IgD-negative memory B cell (primary cell): Measurements from ENCODE around the gene GNAO1. TPM values are rescaled to one million over a fixed set of nuclear protein-coding genes. Genes with fewer than 3 reads are reported as not detected.

ENCODE experiments used
- H3K27ac Mint-ChIP-seq, 3 donors: one replicate each; pipeline ENCODE4 v1.8.0; 2020 to 2022; ENCODE audit warnings: mild to moderate bottlenecking in 3 of 3, mixed read lengths in 3 of 3, moderate library complexity in 1 of 3
- H3K27me3 Mint-ChIP-seq: one replicate; pipeline ENCODE4 v1.8.0; 2021; ENCODE audit warnings: mixed read lengths
- H3K36me3 Mint-ChIP-seq: one replicate; pipeline ENCODE4 v1.8.0; 2020; ENCODE audit warnings: mild to moderate bottlenecking, mixed read lengths
- H3K4me1 Mint-ChIP-seq, 3 donors: one replicate each; pipeline ENCODE4 v1.8.0; 2020 to 2022; ENCODE audit warnings: mixed read lengths in 3 of 3, mild to moderate bottlenecking in 1 of 3
- H3K4me3 Mint-ChIP-seq, 4 donors: one replicate each; pipeline ENCODE4 v1.8.0; 2020 to 2022; ENCODE audit warnings: mild to moderate bottlenecking in 4 of 4, mixed read lengths in 4 of 4, moderate library complexity in 3 of 4
- H3K9me3 Mint-ChIP-seq, 3 donors: one replicate each; pipeline ENCODE4 v1.8.0; 2020 to 2021; ENCODE audit warnings: mixed read lengths in 3 of 3, mild to moderate bottlenecking in 1 of 3
- polyA plus RNA-seq: library from polyadenylated mRNA; unstranded; fragments of 300-500 nt; fragmentation: Illumina TruSeq; gene quantifications from one replicate; pipeline ENCODE4 v1.2.3, GENCODE V29; 2021

The GNAO1 gene
- polyA plus RNA-seq, 1 donor from 2014 or later = 0.58 TPM

- no peak overlapping the region for H3K4me3 Mint-ChIP-seq
- H3K4me1 Mint-ChIP-seq = peaks cover 1 to 5% (median 3%) of the 10 kb centered on the region in 3 donors
- no peaks in the 10 kb centered on the region for H3K36me3 Mint-ChIP-seq
- no peak overlapping the region for H3K27ac Mint-ChIP-seq
- peaks cover 10% of the 10 kb centered on the region for H3K27me3 Mint-ChIP-seq
- H3K9me3 Mint-ChIP-seq = no peaks in the 10 kb centered on the region
Observed at GRCh38 chr16:56295059-56295665, 103.9 kb downstream of the GNAO1 start.

GRCh38 chr16:56295739-56296527 lies 104.6 kb downstream of the GNAO1 start:
- Mint-ChIP-seq H3K27me3 (peaks cover 10% of the 10 kb centered on the region), H3K27ac (no peak overlapping the region), H3K9me3 (no peaks in the 10 kb centered on the region), H3K4me1 (peaks cover 1 to 5% (median 3%) of the 10 kb centered on the region in 3 donors), H3K36me3 (no peaks in the 10 kb centered on the region), H3K4me3 (no peak overlapping the region)

GRCh38 chr16:56297684-56298083 lies 106.4 kb downstream of the GNAO1 start:
- Mint-ChIP-seq H3K9me3 (no peaks in the 10 kb centered on the region), H3K27me3 (peaks cover 10% of the 10 kb centered on the region), H3K4me1 (peaks cover 1 to 5% (median 3%) of the 10 kb centered on the region in 3 donors), H3K27ac (no peak overlapping the region), H3K4me3 (no peak overlapping the region), H3K36me3 (no peaks in the 10 kb centered on the region)

- Mint-ChIP-seq H3K4me1 (peaks cover 1 to 5% (median 3%) of the 10 kb centered on the region in 3 donors), H3K9me3 (no peaks in the 10 kb centered on the region), H3K4me3 (no peak overlapping the region), H3K27me3 (peaks cover 10% of the 10 kb centered on the region), H3K27ac (peak overlapping the region in 1 of 3 donors; percentile 44), H3K36me3 (no peaks in the 10 kb centered on the region)
Observed at GRCh38 chr16:56298116-56298515, 106.8 kb downstream of the GNAO1 start.

GRCh38 chr16:56298948-56299596 lies 107.8 kb downstream of the GNAO1 start:
- no peak overlapping the region for H3K4me3 Mint-ChIP-seq
- no peak overlapping the region for H3K27ac Mint-ChIP-seq
- no peaks in the 10 kb centered on the region for H3K9me3 Mint-ChIP-seq
- no peaks in the 10 kb centered on the region for H3K36me3 Mint-ChIP-seq
- peaks cover 10% of the 10 kb centered on the region for H3K27me3 Mint-ChIP-seq
- H3K4me1 Mint-ChIP-seq = peaks cover 1 to 5% (median 3%) of the 10 kb centered on the region in 3 donors

GRCh38 chr16:56300242-56300623 lies 108.9 kb downstream of the GNAO1 start:
- Mint-ChIP-seq H3K4me1 (peaks cover 1 to 5% (median 3%) of the 10 kb centered on the region in 3 donors), H3K4me3 (no peak overlapping the region), H3K27me3 (peaks cover 13% of the 10 kb centered on the region), H3K36me3 (no peaks in the 10 kb centered on the region), H3K27ac (no peak overlapping the region), H3K9me3 (no peaks in the 10 kb centered on the region)

- Mint-ChIP-seq H3K36me3 (no peaks in the 10 kb centered on the region), H3K4me1 (peaks cover 0 to 1% (median 1%) of the 10 kb centered on the region in 3 donors), H3K27me3 (peaks cover 13% of the 10 kb centered on the region), H3K4me3 (no peak overlapping the region), H3K27ac (peak overlapping the region in 1 of 3 donors; percentile 71), H3K9me3 (no peaks in the 10 kb centered on the region)
Observed at GRCh38 chr16:56300891-56301850, 109.9 kb downstream of the GNAO1 start.

GRCh38 chr16:56302506-56302905 lies 111.2 kb downstream of the GNAO1 start:
- Mint-ChIP-seq H3K27ac (no peak overlapping the region), H3K4me1 (peaks cover 0 to 1% (median 1%) of the 10 kb centered on the region in 3 donors), H3K36me3 (no peaks in the 10 kb centered on the region), H3K4me3 (no peak overlapping the region), H3K9me3 (no peaks in the 10 kb centered on the region), H3K27me3 (peaks cover 11% of the 10 kb centered on the region)

- Mint-ChIP-seq H3K4me1 (peaks cover 0 to 1% (median 1%) of the 10 kb centered on the region in 3 donors), H3K27me3 (peaks cover 12% of the 10 kb centered on the region), H3K27ac (no peak overlapping the region), H3K36me3 (no peaks in the 10 kb centered on the region), H3K9me3 (no peaks in the 10 kb centered on the region), H3K4me3 (no peak overlapping the region)
Observed at GRCh38 chr16:56303066-56303715, 111.9 kb downstream of the GNAO1 start.

- no peak overlapping the region for H3K4me3 Mint-ChIP-seq
- H3K9me3 Mint-ChIP-seq = no peaks in the 10 kb centered on the region
- peaks cover 16% of the 10 kb centered on the region for H3K27me3 Mint-ChIP-seq
- H3K27ac Mint-ChIP-seq = no peak overlapping the region
- H3K4me1 Mint-ChIP-seq = peaks cover 0 to 1% (median 1%) of the 10 kb centered on the region in 3 donors
- H3K36me3 Mint-ChIP-seq = no peaks in the 10 kb centered on the region
Observed at GRCh38 chr16:56303880-56304279, 112.6 kb downstream of the GNAO1 start.

- Mint-ChIP-seq H3K4me3 (no peak overlapping the region), H3K36me3 (no peaks in the 10 kb centered on the region), H3K27me3 (peaks cover 16% of the 10 kb centered on the region), H3K9me3 (peaks cover 0 to 3% (median 0%) of the 10 kb centered on the region in 3 donors), H3K4me1 (no peaks in the 10 kb centered on the region), H3K27ac (no peak overlapping the region)
Observed at GRCh38 chr16:56305956-56306565, 114.8 kb downstream of the GNAO1 start.

GRCh38 chr16:56306690-56307533 lies 115.6 kb downstream of the GNAO1 start:
- Mint-ChIP-seq H3K4me1 (no peaks in the 10 kb centered on the region), H3K27me3 (peaks cover 16% of the 10 kb centered on the region), H3K9me3 (peaks cover 0 to 3% (median 0%) of the 10 kb centered on the region in 3 donors), H3K36me3 (no peaks in the 10 kb centered on the region), H3K4me3 (no peak overlapping the region), H3K27ac (no peak overlapping the region)

GRCh38 chr16:56307534-56307873 lies 116.2 kb downstream of the GNAO1 start:
- Mint-ChIP-seq H3K27me3 (peaks cover 16% of the 10 kb centered on the region), H3K4me1 (no peaks in the 10 kb centered on the region), H3K27ac (no peak overlapping the region)

More at GRCh38 chr16:56307534-56307873, 116.2 kb downstream of the GNAO1 start:
- H3K9me3 Mint-ChIP-seq = peaks cover 0 to 3% (median 0%) of the 10 kb centered on the region in 3 donors
- no peak overlapping the region for H3K4me3 Mint-ChIP-seq
- H3K36me3 Mint-ChIP-seq = no peaks in the 10 kb centered on the region
